ENCODE measurements around the gene ABCC8.

- TF ChIP-seq TAF1 (IDR thresholded peaks at IDR 0.05; ENCODE audit: borderline replicate concordance, low read depth, low read length) (no peak), POLR2A (IDR thresholded peaks at IDR 0.05; ENCODE audit: low read depth, low read length) (no peak)
Measured at GRCh38 chr11:17382046-17382728, 94.5 kb downstream of the ABCC8 start.

Data from GM12892 (cell line).